Small intestine (tissue), 7 donors: ENCODE measurements around the gene PCDHGC3. TPM values are rescaled to one million over a fixed set of nuclear protein-coding genes. Genes with fewer than 3 reads are reported as not detected.

Experiments used
- DNase-seq, 2 donors: peaks; one replicate each; pipeline versions ENCODE4 v3.0.0 to v3.0.0-alpha.2; 2013
- FAIRE-seq: peaks from 2 replicates; lab custom pipeline; 2012; peaks lifted over from hg19 to GRCh38; lab: Jason Lieb, UNC
- H3K27ac ChIP-seq, 3 donors: one replicate each; pipeline ENCODE4 v1.5.1; 2013; ENCODE audit warnings: low read length in 2 of 3, mild to moderate bottlenecking in 2 of 3, control low read depth in 1 of 3, inconsistent platforms in 1 of 3, low read depth in 1 of 3, moderate library complexity in 1 of 3
- H3K27me3 ChIP-seq, 3 donors: one replicate each; pipeline ENCODE4 v1.6.1; 2013; ENCODE audit warnings: low read length in 3 of 3, inconsistent platforms in 1 of 3; ENCODE audit not compliant: control insufficient read depth in 3 of 3, insufficient read depth in 3 of 3
- H3K36me3 ChIP-seq, 3 donors: one replicate each; pipeline ENCODE4 v1.6.1; 2013; ENCODE audit warnings: low read length in 3 of 3, inconsistent platforms in 1 of 3, low read depth in 1 of 3, mild to moderate bottlenecking in 1 of 3, moderate library complexity in 1 of 3; ENCODE audit not compliant: control insufficient read depth in 3 of 3, insufficient read depth in 2 of 3
- H3K4me1 ChIP-seq, 3 donors: one replicate each; pipeline ENCODE4 v1.6.1; 2013; ENCODE audit warnings: low read length in 2 of 3, inconsistent platforms in 1 of 3, low read depth in 1 of 3, mild to moderate bottlenecking in 1 of 3, moderate library complexity in 1 of 3; ENCODE audit not compliant: control insufficient read depth in 3 of 3, insufficient read depth in 2 of 3
- H3K4me3 ChIP-seq, 3 donors: one replicate each; pipeline ENCODE4 v1.5.1; 2013; ENCODE audit warnings: low read length in 3 of 3, control low read depth in 1 of 3, inconsistent platforms in 1 of 3, low read depth in 1 of 3, mild to moderate bottlenecking in 1 of 3, moderate library complexity in 1 of 3
- H3K9me3 ChIP-seq, 2 donors: one replicate each; pipeline ENCODE4 v1.6.1; 2013; ENCODE audit warnings: low read depth in 1 of 2, low read length in 1 of 2; ENCODE audit not compliant: control insufficient read depth in 2 of 2, insufficient read depth in 1 of 2
- WGBS, 3 donors: extraction: QIAGEN DNeasy Blood & Tissue Kit; methylation state at CpG; one replicate each; pipeline ENCODE4 v1.1.7; 2013; 5-methylcytosine and 5-hydroxymethylcytosine counted together
- polyA plus RNA-seq, 4 donors: library from polyadenylated mRNA; stranded (reverse) in 3 of 4; unstranded in 1 of 4; fragments of 200-250 nt in 3 of 4; fragments of 120-200 nt in 1 of 4; gene quantifications; one replicate each; pipeline versions ENCODE4 v1.2.1 to v1.2.3, GENCODE V29; 2013
- donor health status: healthy with polysubstance abuse.
- donor health status: control.
- donor health status: control.
- donor health status: Bipolar disorder and iron deficiency.
- donor health status: healthy.

Gene PCDHGC3
- polyA plus RNA-seq, 4 donors = 2.5 to 33.3 (median 8.9) TPM

GRCh38 chr5:141527426-141527825 lies 51.7 kb downstream of the PCDHGC3 start:
- 48 to 93% (median 83%) methylated on average over 1 of the region's 1 CpG for WGBS, 3 donors
- H3K27ac ChIP-seq = no peak overlapping the region
- peaks cover 15 to 52% (median 41%) of the 10 kb centered on the region in 3 donors for H3K36me3 ChIP-seq
- DNase-seq (no peak), FAIRE-seq (no peak)
- no peak overlapping the region for H3K4me3 ChIP-seq
- H3K4me1 ChIP-seq = peaks cover 0 to 19% (median 4%) of the 10 kb centered on the region in 3 donors
- no peaks in the 10 kb centered on the region for H3K9me3 ChIP-seq
- H3K27me3 ChIP-seq = no peaks in the 10 kb centered on the region

Other genes with a start within 250 kb of the PCDHGC3 start
- 1 to 10 TPM in 2 of 4 donors, under 1 TPM in 2; 0.22 to 1.7 (median 0.65) TPM for gene PCDHB15, start 230.6 kb upstream of the PCDHGC3 start, polyA plus RNA-seq
- under 1 TPM in 3 of 4 donors, not detected in 1; 0.12 to 0.45 (median 0.15) TPM for gene SLC25A2, start 171.9 kb upstream of the PCDHGC3 start, polyA plus RNA-seq
- gene TAF7, start 155.2 kb upstream of the PCDHGC3 start, polyA plus RNA-seq = 10 to 100 TPM; 58.8 to 91.9 (median 66.1) TPM
- gene PCDHGA1, start 145.5 kb upstream of the PCDHGC3 start, polyA plus RNA-seq = under 1 TPM in 3 of 4 donors, not detected in 1; 0.10 to 0.27 (median 0.13) TPM
- under 1 TPM in 3 of 4 donors, not detected in 1; 0.27 to 0.81 (median 0.64) TPM for gene PCDHGA2, start 137.2 kb upstream of the PCDHGC3 start, polyA plus RNA-seq
- under 1 TPM in 2 of 4 donors, not detected in 2; 0.24 to 0.49 TPM for gene PCDHGA3, start 132.1 kb upstream of the PCDHGC3 start, polyA plus RNA-seq
- gene PCDHGB1, start 125.9 kb upstream of the PCDHGC3 start, polyA plus RNA-seq = under 1 TPM in 2 of 4 donors, not detected in 2; 0.19 to 0.21 TPM
- gene PCDHGA4, start 120.9 kb upstream of the PCDHGC3 start, polyA plus RNA-seq = under 1 TPM in 2 of 4 donors, not detected in 2; 0.31 to 0.43 TPM
- gene PCDHGB2, start 116.0 kb upstream of the PCDHGC3 start, polyA plus RNA-seq = under 1 TPM in 2 of 4 donors, not detected in 2; 0.37 to 0.68 TPM
- gene PCDHGA5, start 111.8 kb upstream of the PCDHGC3 start, polyA plus RNA-seq = under 1 TPM in 2 of 4 donors, not detected in 2; 0.43 to 0.68 TPM
- gene PCDHGB3, start 105.7 kb upstream of the PCDHGC3 start, polyA plus RNA-seq = under 1 TPM in 2 of 4 donors, not detected in 2; 0.31 to 0.43 TPM
- gene PCDHGA6, start 102.1 kb upstream of the PCDHGC3 start, polyA plus RNA-seq = 1 to 10 TPM in 1 of 4 donors, under 1 TPM in 1, not detected in 2; 0.72 to 1.0 TPM
- under 1 TPM in 2 of 4 donors, not detected in 2; 0.30 to 0.32 TPM for gene PCDHGA7, start 93.2 kb upstream of the PCDHGC3 start, polyA plus RNA-seq
- under 1 TPM in 2 of 4 donors, not detected in 2; 0.75 to 0.77 TPM for gene PCDHGB4, start 88.3 kb upstream of the PCDHGC3 start, polyA plus RNA-seq
- gene PCDHGA8, start 83.3 kb upstream of the PCDHGC3 start, polyA plus RNA-seq = under 1 TPM in 2 of 4 donors, not detected in 2; 0.10 to 0.15 TPM
- 1 to 10 TPM in 2 of 4 donors, under 1 TPM in 1, not detected in 1; 0.27 to 1.6 (median 1.2) TPM for gene PCDHGB5, start 78.0 kb upstream of the PCDHGC3 start, polyA plus RNA-seq
- 1 to 10 TPM in 1 of 4 donors, under 1 TPM in 1, not detected in 2; 0.75 to 1.0 TPM for gene PCDHGA9, start 73.2 kb upstream of the PCDHGC3 start, polyA plus RNA-seq
- gene PCDHGB6, start 67.9 kb upstream of the PCDHGC3 start, polyA plus RNA-seq = 1 to 10 TPM in 2 of 4 donors, not detected in 2; 1.3 to 1.4 TPM
- gene PCDHGA10, start 63.0 kb upstream of the PCDHGC3 start, polyA plus RNA-seq = 1 to 10 TPM in 2 of 4 donors, under 1 TPM in 1, not detected in 1; 0.27 to 2.2 (median 1.2) TPM
- gene PCDHGB7, start 58.3 kb upstream of the PCDHGC3 start, polyA plus RNA-seq = 1 to 10 TPM in 2 of 4 donors, not detected in 2; 1.8 to 2.8 TPM
- 1 to 10 TPM in 1 of 4 donors, under 1 TPM in 1, not detected in 2; 0.81 to 1.0 TPM for gene PCDHGA11, start 54.9 kb upstream of the PCDHGC3 start, polyA plus RNA-seq
- gene PCDHGA12, start 45.5 kb upstream of the PCDHGC3 start, polyA plus RNA-seq = 1 to 10 TPM in 1 of 4 donors, under 1 TPM in 2, not detected in 1; 0.41 to 1.5 (median 0.54) TPM
- under 1 TPM in 2 of 4 donors, not detected in 2; 0.34 TPM for gene PCDHGC4, start 9.1 kb downstream of the PCDHGC3 start, polyA plus RNA-seq
- gene PCDHGC5, start 13.1 kb downstream of the PCDHGC3 start, polyA plus RNA-seq = under 1 TPM in 2 of 4 donors, not detected in 2; 0.07 to 0.18 TPM
- 10 to 100 TPM; 58.4 to 97.3 (median 90.6) TPM for gene DIAPH1, start 143.0 kb downstream of the PCDHGC3 start, polyA plus RNA-seq
- 10 to 100 TPM; 39.0 to 65.0 (median 49.6) TPM for gene HDAC3, start 160.9 kb downstream of the PCDHGC3 start, polyA plus RNA-seq
- 1 to 10 TPM; 1.9 to 5.4 (median 3.8) TPM for gene RELL2, start 161.0 kb downstream of the PCDHGC3 start, polyA plus RNA-seq
- 10 to 100 TPM in 3 of 4 donors, 1 to 10 TPM in 1; 8.3 to 22.0 (median 13.6) TPM for gene FCHSD1, start 175.5 kb downstream of the PCDHGC3 start, polyA plus RNA-seq
- gene ARAP3, start 206.3 kb downstream of the PCDHGC3 start, polyA plus RNA-seq = 10 to 100 TPM in 1 of 4 donors, 1 to 10 TPM in 2, under 1 TPM in 1; 0.45 to 14.2 (median 4.6) TPM